Measurements from ENCODE around the gene KRT81.
A peak's percentile ranks its signal among the peaks of the same experiment; 100 is the strongest.
"Not testable (repeated sequence)": the region's sequence is repeated elsewhere in the genome, so short reads cannot be mapped to it uniquely, and the experiment has no call there.

Gene KRT81

GRCh38 chr12:52252175-52252615 lies 39.1 kb downstream of the KRT81 start:
- DNase-seq, result not testable (repeated sequence)

GRCh38 chr12:52251367-52252051 lies 39.8 kb downstream of the KRT81 start:
- no peak for DNase-seq

GRCh38 chr12:52250048-52250990 lies 41.0 kb downstream of the KRT81 start:
- DNase-seq, result no peak

GRCh38 chr12:52249511-52250047 lies 41.8 kb downstream of the KRT81 start:
- DNase-seq, result no peak

- no peak for DNase-seq
Observed at GRCh38 chr12:52248541-52249461, 42.5 kb downstream of the KRT81 start.

GRCh38 chr12:52247622-52248540 lies 43.5 kb downstream of the KRT81 start:
- no peak for DNase-seq

GRCh38 chr12:52246720-52247621 lies 44.4 kb downstream of the KRT81 start:
- DNase-seq, result no peak

GRCh38 chr12:52245962-52246569 lies 45.3 kb downstream of the KRT81 start:
- no peak for DNase-seq

GRCh38 chr12:52245259-52245961 lies 45.9 kb downstream of the KRT81 start:
- no peak for DNase-seq

GRCh38 chr12:52244615-52244994 lies 46.7 kb downstream of the KRT81 start:
- DNase-seq, result no peak

- DNase-seq, result peak; percentile 81
Observed at GRCh38 chr12:52243856-52244614, 47.3 kb downstream of the KRT81 start.

GRCh38 chr12:52243259-52243855 lies 48.0 kb downstream of the KRT81 start:
- no peak for DNase-seq

GRCh38 chr12:52242442-52243258 lies 48.7 kb downstream of the KRT81 start:
- DNase-seq, result no peak

- DNase-seq, result no peak
Observed at GRCh38 chr12:52241205-52241842, 50.0 kb downstream of the KRT81 start.

GRCh38 chr12:52240247-52240646 lies 51.1 kb downstream of the KRT81 start:
- not testable (repeated sequence) for DNase-seq

GRCh38 chr12:52239767-52240166 lies 51.6 kb downstream of the KRT81 start:
- no peak for DNase-seq
